Neutrophil (primary cell): Measurements from ENCODE around the gene DCANP1.

ENCODE experiments used
- H3K27ac ChIP-seq: fragments of 200-600 bp; sonication (generic); 2 replicates; pipeline ENCODE4 v1.5.1; 2016; ENCODE audit warnings: mild to moderate bottlenecking, moderate library complexity
- H3K27me3 ChIP-seq: fragments of 200-600 bp; sonication (generic); 2 replicates; pipeline ENCODE4 v1.6.0; 2016; ENCODE audit warnings: mild to moderate bottlenecking
- H3K36me3 ChIP-seq: fragments of 200-600 bp; sonication (generic); 2 replicates; pipeline ENCODE4 v1.5.1; 2017
- H3K4me1 ChIP-seq, 2 experiments: fragments of 200-600 bp in 1 of 2; sonication (generic) in 1 of 2; 1 replicate in 1 of 2; 2 replicates in 1 of 2; pipeline versions ENCODE4 v1.5.1 to v1.6.1; 2013 to 2016; ENCODE audit warnings: low read depth in 1 of 2, low read length in 1 of 2, mild to moderate bottlenecking in 1 of 2, moderate library complexity in 1 of 2; ENCODE audit not compliant: control insufficient read depth in 1 of 2, insufficient read depth in 1 of 2
- H3K4me3 ChIP-seq, 2 experiments: fragments of 200-600 bp in 1 of 2; sonication (generic) in 1 of 2; 1 replicate in 1 of 2; 2 replicates in 1 of 2; pipeline ENCODE4 v1.5.1; 2013 to 2016; ENCODE audit warnings: low read depth in 1 of 2, low read length in 1 of 2, mild to moderate bottlenecking in 1 of 2, moderate library complexity in 1 of 2
- H3K9me3 ChIP-seq: fragments of 200-600 bp; sonication (generic); 2 replicates; pipeline ENCODE4 v1.5.1; 2016
- TF ChIP-seq, protein P1 (sequence below): fragments of 200-600 bp; sonication (generic); IDR thresholded peaks from 2 replicates; pipeline ENCODE4 v1.5.1; 2016; ENCODE audit warnings: antibody characterized with exemption

DCANP1 gene

DNA sequence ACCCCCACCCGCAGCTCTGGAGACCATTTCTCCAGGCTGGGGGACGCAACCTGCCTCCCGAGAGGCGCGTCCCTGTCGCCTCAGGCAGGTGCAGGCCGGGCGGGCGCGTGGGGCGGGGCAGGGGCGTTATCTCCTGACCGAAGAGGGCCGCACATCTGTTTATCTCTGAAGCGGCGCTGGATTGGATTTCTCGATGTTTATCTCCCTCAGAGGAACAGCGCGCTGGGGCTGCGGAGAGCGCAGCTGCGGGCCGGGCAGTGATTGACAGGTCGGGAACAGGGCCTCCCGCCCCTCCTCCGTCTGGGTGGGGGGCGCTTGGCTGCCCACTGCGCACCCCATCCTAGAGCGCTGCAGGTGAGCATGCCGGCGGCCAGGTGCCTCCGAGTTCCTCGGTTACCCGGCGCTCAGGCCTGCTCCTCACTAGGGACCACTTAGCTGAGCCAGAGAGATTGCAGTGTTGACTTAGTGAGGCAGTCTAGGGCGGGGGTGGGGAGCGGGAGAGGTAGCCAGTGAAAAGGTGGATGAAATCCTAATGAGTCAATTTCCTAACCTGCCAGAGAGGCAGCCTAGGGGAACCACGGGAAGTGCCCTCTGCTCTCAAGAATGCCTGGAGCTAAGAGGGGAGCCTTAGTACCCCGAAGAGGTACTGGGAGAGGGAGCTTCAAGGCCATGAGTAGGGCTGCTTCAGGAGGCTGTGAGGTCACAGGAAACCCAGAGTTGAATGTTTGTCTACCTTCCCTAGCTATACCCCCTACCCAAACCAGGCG lies 44.6 kb upstream of the DCANP1 start:
- no peaks in the 10 kb centered on the region for H3K9me3 ChIP-seq
- no peaks in the 10 kb centered on the region for H3K4me1 ChIP-seq
- H3K4me3 ChIP-seq: no peak overlapping the region
- no peak overlapping the region for H3K27ac ChIP-seq
- H3K36me3 ChIP-seq: no peaks in the 10 kb centered on the region
- TF ChIP-seq, protein P1, sequence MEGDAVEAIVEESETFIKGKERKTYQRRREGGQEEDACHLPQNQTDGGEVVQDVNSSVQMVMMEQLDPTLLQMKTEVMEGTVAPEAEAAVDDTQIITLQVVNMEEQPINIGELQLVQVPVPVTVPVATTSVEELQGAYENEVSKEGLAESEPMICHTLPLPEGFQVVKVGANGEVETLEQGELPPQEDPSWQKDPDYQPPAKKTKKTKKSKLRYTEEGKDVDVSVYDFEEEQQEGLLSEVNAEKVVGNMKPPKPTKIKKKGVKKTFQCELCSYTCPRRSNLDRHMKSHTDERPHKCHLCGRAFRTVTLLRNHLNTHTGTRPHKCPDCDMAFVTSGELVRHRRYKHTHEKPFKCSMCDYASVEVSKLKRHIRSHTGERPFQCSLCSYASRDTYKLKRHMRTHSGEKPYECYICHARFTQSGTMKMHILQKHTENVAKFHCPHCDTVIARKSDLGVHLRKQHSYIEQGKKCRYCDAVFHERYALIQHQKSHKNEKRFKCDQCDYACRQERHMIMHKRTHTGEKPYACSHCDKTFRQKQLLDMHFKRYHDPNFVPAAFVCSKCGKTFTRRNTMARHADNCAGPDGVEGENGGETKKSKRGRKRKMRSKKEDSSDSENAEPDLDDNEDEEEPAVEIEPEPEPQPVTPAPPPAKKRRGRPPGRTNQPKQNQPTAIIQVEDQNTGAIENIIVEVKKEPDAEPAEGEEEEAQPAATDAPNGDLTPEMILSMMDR: no peak
- H3K27me3 ChIP-seq: peaks cover 100% of the 10 kb centered on the region

DNA sequence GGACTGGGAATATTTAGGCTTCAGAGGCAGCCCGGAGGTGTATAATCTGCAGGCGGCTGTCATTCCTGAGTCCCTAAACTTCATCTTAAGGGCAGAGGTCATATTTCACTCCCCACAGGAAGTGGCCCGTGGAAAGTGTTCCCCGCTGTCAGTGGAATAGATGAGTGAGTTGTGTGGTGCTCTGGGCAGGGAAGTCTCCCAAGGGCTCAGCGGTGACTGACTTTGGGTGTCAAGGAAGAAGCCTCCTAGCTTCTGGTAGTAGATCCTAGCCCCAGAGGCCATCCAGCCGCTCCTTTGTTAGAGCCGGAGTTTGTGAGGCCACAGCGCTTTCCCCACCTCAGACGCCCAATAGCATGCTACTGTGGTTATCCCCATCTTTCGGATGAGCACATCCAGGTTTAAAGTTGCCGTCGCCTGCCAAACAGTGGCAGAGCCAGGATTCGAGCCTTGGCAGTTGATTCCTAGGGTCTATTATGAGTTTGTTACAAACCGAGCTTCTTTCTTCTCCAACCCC lies 43.9 kb upstream of the DCANP1 start:
- Histone ChIP-seq H3K4me1 (no peaks in the 10 kb centered on the region), H3K4me3 (no peak overlapping the region), H3K9me3 (no peaks in the 10 kb centered on the region), H3K36me3 (no peaks in the 10 kb centered on the region), H3K27me3 (peaks cover 100% of the 10 kb centered on the region), H3K27ac (no peak overlapping the region)
- TF ChIP-seq, protein P1: no peak

DNA sequence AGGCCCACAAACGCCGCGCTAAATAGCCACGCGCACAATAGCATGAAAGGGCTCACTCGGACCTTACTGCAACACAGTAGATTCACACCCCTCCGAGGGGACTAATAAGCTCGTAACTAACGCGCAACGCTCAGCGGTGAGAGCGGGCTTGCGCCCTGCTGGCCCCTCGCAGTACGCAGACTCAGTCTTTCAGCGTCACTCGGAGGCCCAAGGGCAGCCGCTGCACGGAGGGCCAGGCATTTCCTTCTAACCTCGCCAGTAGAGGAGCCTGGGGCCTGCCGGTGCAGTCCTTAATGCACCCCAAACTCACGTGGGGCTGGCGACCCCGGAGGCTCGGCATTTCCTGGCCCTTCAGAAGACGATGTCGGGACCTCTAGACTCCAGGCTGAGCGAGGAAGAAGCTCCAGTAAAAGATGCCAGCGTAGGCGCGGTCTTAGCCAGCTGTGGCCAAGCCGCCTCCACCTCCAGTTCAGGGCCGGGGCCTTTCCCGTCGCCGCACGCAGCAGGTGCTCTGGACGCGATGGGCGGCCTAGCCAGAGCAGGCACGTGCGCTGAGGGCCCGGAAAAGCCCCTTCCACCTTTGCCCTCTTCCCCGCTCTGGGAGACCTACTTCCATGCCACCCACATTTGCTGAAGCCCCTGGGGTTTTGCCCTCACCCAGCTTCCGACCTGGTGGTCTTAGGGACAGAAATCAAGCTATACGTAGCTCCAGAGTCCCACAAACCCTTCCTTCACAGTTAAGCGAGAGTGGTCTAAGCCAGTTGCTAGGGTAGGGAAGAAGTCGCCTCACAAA lies 43.3 kb upstream of the DCANP1 start:
- TF ChIP-seq, protein P1: no peak
- H3K36me3 ChIP-seq: no peaks in the 10 kb centered on the region
- H3K4me3 ChIP-seq: no peak overlapping the region
- H3K27ac ChIP-seq: no peak overlapping the region
- H3K9me3 ChIP-seq: no peaks in the 10 kb centered on the region
- no peaks in the 10 kb centered on the region for H3K4me1 ChIP-seq
- H3K27me3 ChIP-seq: peaks cover 100% of the 10 kb centered on the region

DNA sequence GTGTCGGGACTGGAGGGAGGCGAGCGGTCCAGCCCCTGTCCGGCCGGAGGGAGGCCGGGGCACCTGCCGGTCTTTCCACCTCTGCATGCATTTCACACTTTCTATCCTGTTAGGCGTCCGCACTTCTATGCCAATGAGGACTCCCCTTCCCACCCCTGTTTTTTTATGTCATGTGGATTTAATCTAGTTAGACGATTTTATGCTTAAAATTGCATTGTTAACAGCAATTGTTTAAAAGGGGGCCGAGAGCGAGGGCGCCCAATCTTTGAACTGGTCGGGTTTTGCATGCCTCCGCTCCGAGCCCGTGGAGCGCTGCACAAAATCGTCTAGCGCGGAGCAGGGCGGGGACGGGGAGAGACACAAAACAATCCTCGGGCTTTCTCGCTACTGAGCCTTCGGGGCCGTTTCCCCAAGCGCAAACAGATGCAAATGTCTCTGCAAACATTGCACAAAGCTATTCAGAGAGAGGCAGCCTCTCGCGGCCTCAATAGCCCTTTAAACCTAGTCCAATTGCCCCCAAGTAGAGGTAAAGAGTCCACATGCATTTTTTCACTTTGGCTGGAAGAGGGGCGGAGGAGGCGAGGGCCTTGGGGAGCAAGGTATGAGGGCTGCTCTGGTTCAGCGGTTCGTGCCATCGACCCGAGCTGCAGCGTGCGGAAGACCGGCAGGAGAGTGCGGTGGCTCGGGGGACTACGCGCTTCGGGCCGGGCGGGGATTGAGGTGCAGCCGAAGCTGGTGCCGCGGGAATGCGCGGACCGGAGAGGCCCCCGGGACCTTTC lies 42.5 kb upstream of the DCANP1 start:
- no peaks in the 10 kb centered on the region for H3K9me3 ChIP-seq
- no peaks in the 10 kb centered on the region for H3K4me1 ChIP-seq
- peaks cover 100% of the 10 kb centered on the region for H3K27me3 ChIP-seq
- no peak overlapping the region for H3K4me3 ChIP-seq
- H3K27ac ChIP-seq: no peak overlapping the region
- H3K36me3 ChIP-seq: no peaks in the 10 kb centered on the region
- TF ChIP-seq, protein P1: no peak

DNA sequence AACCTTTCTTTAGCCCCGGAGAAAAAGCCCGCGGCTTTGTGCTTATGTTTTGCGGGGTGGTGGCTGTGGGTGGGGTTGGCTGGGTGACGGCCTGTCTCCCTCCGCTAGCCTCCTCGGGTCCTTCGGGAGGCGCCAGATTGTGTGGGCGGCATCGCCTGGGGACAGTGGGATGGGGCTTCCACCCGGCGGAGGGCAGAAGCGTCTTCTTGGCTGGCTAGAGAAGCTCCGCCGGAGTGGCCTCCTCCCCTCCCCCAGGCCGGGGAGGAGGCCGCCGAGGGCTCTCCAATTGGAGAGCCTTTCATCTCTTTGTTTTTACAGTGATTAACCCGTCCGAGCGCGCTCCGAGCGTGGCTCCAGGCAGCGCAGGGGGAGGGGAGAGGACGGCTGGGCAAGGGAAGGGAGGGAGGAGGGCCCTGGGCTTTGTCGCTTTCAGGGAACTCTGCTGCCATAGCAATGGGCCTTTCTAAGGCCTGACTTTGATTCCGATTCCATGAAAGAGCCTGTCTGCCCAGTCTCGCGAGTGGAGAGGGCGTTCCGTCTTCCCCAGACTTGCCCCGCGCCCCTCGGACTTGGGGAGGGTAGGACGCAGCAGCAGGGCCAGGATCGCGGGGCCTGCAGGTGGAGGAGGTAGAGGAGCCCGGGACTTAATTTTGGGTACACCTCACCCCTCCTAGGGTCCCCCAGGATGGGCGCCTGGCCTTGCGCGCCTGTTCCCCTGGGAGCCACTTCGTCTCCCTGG lies 41.7 kb upstream of the DCANP1 start:
- Histone ChIP-seq H3K36me3 (no peaks in the 10 kb centered on the region), H3K4me3 (no peak overlapping the region), H3K27me3 (peaks cover 97% of the 10 kb centered on the region), H3K4me1 (no peaks in the 10 kb centered on the region), H3K27ac (no peak overlapping the region), H3K9me3 (no peaks in the 10 kb centered on the region)
- TF ChIP-seq, protein P1: no peak
